ENCODE data around the gene BBS9.

- no peak for TF ChIP-seq CTCF (IDR thresholded peaks at IDR 0.05; ENCODE audit: low read depth, low read length)
- no peak for TF ChIP-seq EZH2phosphoT487 (IDR thresholded peaks at IDR 0.05; ENCODE audit: low read depth)
Observed at GRCh38 chr7:33217595-33217994, 88.2 kb downstream of the BBS9 start.

All from OCI-LY3 (cell line).